Astrocyte (in vitro differentiated cells and primary cell): ENCODE measurements around the gene RAMP2.

Source experiments
- CTCF ChIP-seq: IDR thresholded peaks from 2 replicates; pipeline ENCODE4 v1.5.1; 2011; ENCODE audit warnings: low read depth, mild to moderate bottlenecking, inconsistent platforms, low read length, moderate library complexity; ENCODE audit not compliant: insufficient read depth
- EZH2 ChIP-seq: IDR thresholded peaks from 2 replicates; pipeline ENCODE4 v1.6.1; 2012; ENCODE audit warnings: mild to moderate bottlenecking, low read length, inconsistent platforms; ENCODE audit not compliant: insufficient read depth

- no peak for TF ChIP-seq EZH2
- TF ChIP-seq CTCF, result peak; percentile 44
Observed at GRCh38 chr17:42743595-42744282, 17.3 kb upstream of the RAMP2 start.
